NCI-H69 (cell line): ENCODE results near the gene SPOCK1.

Source experiments
- DNase-seq: peaks from one replicate; lab custom pipeline; 2025; lab: John Stamatoyannopoulos, UW

The SPOCK1 gene

GRCh38 chr5:137294604-137295003 lies 204.5 kb downstream of the SPOCK1 start:
- no peak for DNase-seq

DNA sequence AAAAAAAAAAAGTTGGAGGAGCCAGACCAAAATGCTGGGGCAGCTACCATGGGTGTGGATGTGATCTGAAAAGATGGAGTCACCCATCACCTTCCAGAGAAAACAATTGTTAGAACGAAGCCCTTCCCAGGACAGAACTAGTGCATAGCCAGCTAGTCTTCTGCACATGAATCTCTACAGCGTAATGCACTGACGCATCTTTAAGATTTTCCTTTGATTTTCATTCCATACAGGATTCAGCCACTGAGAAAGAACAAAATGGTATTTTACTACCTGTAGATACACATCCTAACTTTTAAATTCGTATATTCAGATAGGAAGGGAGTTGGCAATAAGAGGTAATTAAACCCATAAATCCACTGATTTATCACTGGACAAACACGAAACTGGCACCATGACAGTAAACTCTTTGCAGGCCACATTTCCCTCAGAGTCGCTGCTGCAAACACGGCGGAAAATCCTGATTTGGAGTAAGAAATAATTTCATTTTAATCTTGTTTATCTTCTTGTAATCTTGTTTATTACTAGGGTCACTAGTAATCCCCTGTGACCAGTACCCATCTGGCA lies 206.6 kb downstream of the SPOCK1 start:
- peak; percentile 92 for DNase-seq

- DNase-seq = no peak
Observed at GRCh38 chr5:137291436-137291835, 207.7 kb downstream of the SPOCK1 start.

- DNase-seq = peak; percentile 34
Observed at GRCh38 chr5:137291031-137291430, 208.1 kb downstream of the SPOCK1 start.

GRCh38 chr5:137290373-137290772 lies 208.8 kb downstream of the SPOCK1 start:
- DNase-seq = no peak

- DNase-seq = no peak
Observed at GRCh38 chr5:137289856-137290255, 209.3 kb downstream of the SPOCK1 start.

DNA sequence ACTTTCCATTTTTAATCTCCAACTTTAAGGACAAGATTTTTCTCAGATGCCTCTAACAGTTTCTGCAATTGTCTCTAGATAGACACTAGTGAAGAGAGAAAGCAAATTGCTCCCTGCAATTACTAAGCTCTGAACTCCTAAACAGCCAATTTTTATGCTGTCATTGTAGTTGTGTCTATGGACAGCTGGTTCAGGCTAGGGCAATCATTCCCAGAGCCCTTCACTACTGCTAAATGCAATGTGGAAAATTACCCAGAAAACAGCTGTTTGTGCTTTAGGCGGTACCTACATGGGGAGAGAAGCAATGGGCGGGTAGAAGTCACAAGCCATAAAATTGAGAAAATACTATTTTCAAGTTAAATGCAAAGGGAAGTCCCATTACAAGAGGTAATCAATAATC lies 211.6 kb downstream of the SPOCK1 start:
- DNase-seq = peak; percentile 33

DNA sequence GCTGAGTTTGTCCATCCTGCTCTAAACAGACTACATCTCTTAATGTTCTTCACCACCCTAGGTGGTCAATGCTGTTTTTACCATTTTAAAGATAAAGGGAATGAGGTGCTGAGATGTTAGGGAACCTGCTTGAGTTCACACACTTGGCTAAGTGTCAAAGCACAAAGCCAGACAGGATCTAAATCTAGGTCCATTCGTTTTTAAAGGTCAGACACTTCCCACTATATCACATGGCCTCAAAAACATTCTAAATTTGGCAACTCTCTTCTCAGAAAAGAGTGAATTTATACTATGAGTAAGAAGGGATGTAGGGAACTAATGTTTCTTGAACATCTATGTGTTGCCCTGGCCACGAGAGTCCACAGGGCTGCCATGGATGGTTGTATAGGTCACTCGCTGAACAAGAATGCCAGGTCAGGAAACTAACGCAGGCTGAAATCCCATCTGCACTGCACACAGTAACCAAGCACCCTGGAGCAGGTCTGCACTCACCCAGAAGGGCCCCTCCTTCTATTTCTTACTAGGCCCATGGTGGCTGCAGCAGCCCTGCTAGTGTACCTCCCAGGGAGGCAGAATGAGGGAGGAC lies 213.0 kb downstream of the SPOCK1 start:
- DNase-seq = no peak

GRCh38 chr5:137283801-137284200 lies 215.3 kb downstream of the SPOCK1 start:
- DNase-seq = peak; percentile 48

DNA sequence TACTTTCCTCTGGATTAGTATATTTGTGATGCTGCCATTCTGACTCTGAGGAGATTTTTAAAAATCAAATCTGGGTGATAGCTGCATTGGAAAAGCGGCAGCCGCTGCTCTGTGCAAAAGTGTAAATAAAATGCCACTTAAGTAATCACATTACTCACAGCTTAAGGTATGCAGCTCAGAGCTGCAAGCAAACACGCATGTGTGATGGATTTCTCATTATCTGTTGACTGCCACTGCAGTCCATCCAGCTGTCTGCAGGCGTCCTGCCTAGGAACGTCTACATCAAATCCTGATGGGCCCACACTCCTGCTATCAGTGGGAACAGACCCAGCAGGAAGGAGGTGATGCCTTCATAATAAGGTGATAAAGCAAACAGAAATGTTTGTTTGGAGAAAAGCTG lies 216.9 kb downstream of the SPOCK1 start:
- peak; percentile 37 for DNase-seq

DNA sequence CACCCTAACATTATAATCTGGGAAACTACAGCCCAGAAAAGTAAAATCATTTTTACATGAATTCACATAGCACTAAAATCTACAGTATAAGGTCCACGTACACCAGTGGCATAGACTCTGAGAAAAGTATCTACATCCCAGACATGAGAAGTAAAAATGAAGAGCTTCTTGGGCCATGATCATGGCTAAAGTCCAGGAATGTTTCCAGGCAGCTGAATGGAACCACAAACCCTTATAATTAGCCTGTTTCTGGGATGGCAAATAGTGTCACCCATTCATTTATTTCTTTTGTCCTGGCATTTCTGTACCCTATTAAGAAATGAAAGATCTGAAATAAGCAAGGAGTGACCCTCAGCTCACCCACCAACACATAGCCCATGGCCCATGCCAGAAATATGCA lies 217.9 kb downstream of the SPOCK1 start:
- DNase-seq = no peak

GRCh38 chr5:137280656-137281055 lies 218.5 kb downstream of the SPOCK1 start:
- peak; percentile 66 for DNase-seq

DNA sequence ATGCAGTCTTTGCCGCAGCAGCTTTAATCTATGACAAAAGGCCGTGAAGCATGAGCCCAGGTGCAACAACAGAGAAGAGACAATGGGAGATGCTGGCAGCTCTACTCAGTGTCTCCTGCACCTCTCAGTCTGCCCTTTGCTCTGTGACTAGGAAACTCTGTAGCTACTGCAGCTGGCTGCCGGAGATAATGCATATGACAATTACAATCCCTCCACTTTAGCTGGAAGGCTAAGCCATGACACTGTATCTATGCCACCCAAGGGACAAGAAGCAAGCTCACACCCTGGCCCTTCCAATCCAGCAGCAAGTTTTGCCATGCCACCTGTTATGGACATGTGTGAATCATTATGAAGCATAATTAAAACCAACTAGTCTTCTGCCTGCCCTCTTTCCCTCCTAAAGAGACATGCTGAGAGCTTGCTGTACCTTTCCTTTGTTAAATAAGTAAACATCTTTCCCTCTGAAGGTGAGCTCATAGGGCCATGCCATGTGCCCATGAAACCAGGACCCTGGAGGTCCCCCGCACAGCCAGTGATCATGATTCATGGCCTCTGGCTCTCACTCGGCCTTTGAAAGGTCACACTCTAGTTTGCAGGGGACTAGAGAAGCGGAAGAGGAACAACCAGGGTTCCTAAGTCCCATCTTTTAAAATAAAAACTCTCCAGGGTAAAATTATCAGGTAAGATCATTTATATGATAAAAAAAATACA lies 219.4 kb downstream of the SPOCK1 start:
- peak; percentile 98 for DNase-seq

DNA sequence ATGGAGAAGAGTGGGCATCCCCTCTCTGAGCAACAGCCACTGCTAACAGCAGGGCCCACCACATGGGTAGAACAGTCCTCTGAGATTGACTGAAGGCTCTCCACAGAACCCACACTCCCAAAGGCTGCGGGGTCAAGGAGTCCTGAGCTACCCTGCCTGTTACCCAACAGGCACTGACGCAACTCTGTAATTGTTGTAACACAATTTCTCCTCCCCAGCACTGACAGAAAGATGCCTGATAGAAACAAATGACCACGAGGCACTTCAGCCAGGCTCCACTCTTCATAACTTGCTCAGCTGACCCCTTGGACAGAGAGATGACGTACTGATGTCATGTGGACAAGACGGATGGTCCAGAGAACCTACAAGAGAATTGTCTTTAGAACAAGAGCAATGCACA lies 220.7 kb downstream of the SPOCK1 start:
- no peak for DNase-seq

DNA sequence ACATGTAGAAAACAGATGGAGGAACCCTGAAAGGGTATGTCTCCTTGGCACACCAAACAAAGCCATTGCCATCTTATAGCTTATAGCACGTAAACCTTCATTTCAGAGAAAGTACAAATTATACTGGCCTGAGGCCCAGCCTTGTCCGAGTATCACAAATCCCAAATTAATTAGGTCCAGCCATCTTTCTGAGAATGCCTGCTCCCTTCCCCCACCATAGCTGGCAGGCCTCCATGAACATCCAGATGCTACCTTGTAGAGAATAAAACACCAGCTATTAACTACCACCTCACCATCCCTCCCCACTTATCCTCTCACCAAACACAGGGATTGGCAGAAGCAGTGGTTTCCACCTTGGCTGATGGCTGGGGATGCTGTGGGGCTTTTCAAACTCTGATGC lies 224.0 kb downstream of the SPOCK1 start:
- peak; percentile 95 for DNase-seq

GRCh38 chr5:137273511-137273910 lies 225.6 kb downstream of the SPOCK1 start:
- no peak for DNase-seq

GRCh38 chr5:137272831-137273230 lies 226.3 kb downstream of the SPOCK1 start:
- peak; percentile 31 for DNase-seq

- DNase-seq = no peak
Observed at GRCh38 chr5:137269946-137270345, 229.2 kb downstream of the SPOCK1 start.

- peak; percentile 8 for DNase-seq
Observed at GRCh38 chr5:137269274-137269673, 229.9 kb downstream of the SPOCK1 start.

DNA sequence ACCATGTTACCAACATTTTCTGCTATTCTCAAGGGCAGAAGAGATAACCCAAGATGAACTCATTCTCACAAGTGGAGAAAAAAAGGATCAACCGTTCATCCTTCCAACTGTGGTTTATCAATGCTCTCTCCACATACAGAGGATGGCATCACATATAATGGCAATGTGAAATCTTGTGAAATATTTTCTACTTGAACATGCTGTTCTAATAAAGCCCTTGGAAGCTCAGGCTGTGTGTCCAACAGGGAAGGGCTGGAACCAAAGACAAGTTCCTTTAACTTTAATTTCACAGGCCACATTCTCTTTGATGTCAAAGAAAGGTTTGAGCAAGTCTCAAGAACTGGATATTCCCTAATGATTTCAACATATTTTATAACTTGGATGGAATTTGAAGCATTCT lies 230.5 kb downstream of the SPOCK1 start:
- no peak for DNase-seq

- DNase-seq = peak; percentile 8
Observed at GRCh38 chr5:137266186-137266585, 232.9 kb downstream of the SPOCK1 start.

DNA sequence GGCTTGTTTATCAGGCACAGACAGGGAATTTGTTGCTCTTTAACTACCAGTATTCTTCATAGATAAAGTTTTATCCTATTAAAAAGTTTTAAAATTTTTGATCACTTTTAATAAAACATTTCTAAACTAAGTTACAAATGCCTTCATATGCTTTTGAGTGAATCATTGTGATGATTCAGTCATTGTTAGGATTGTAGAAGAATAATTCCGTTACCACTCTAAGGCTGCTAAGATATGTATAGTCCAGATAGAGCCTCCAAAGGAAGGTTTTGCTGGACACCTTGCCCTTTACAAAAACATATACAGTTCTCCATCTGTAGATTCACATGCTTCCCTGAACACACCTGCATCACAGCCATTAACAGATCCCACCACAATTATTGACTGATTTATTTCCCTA lies 233.7 kb downstream of the SPOCK1 start:
- DNase-seq = no peak

DNA sequence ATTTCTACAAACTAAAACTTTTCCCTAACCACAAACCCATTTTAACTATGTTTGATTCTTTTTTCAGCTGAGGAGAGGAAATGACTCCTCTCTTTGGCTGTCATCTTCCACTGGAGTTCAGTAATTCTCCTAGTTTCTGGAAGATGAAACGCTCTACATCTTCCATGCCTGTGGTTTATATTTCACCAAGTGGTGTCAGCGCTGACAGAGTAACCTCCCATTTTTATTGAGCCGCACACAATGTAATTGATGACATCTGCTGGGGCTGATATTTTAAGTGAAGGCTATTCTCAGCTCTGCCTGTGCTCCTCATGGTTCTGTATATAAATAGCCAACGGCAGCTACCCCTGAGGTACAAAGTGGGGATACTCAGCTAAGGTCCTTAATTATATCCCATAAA lies 234.6 kb downstream of the SPOCK1 start:
- no peak for DNase-seq

GRCh38 chr5:137264041-137264440 lies 235.1 kb downstream of the SPOCK1 start:
- no peak for DNase-seq
